22Rv1 (cell line): ENCODE results near the gene TAB2.

Experiments used
- H3K27ac ChIP-seq: fragments of 450-650 bp; 2 replicates; pipeline ENCODE4 v1.5.1; 2017
- CTCF ChIP-seq: fragments of 450-650 bp; IDR thresholded peaks from 2 replicates; pipeline ENCODE4 v1.5.1; 2017; ENCODE audit warnings: mild to moderate bottlenecking
- ZFX ChIP-seq: fragments of 450-650 bp; IDR thresholded peaks from 2 replicates; pipeline ENCODE4 v1.6.1; 2017; ENCODE audit warnings: antibody characterized with exemption, borderline replicate concordance

TAB2 gene

GRCh38 chr6:149289966-149290365, 27.5 kb upstream of the TAB2 start:
- H3K27ac ChIP-seq = no peak overlapping the region

GRCh38 chr6:149293244-149293643, 24.3 kb upstream of the TAB2 start:
- TF ChIP-seq CTCF (no peak), ZFX (no peak)
- H3K27ac ChIP-seq = no peak overlapping the region

More at GRCh38 chr6:149289966-149290365, 27.5 kb upstream of the TAB2 start:
- no peak for TF ChIP-seq CTCF
- TF ChIP-seq ZFX = no peak

- TF ChIP-seq ZFX (no peak), CTCF (no peak)
- H3K27ac ChIP-seq = no peak overlapping the region
Observed at GRCh38 chr6:149300563-149300962, 16.9 kb upstream of the TAB2 start.

GRCh38 chr6:149302723-149303122, 14.8 kb upstream of the TAB2 start:
- H3K27ac ChIP-seq = no peak overlapping the region

GRCh38 chr6:149303468-149303867, 14.0 kb upstream of the TAB2 start:
- TF ChIP-seq ZFX = no peak
- no peak for TF ChIP-seq CTCF
- no peak overlapping the region for H3K27ac ChIP-seq

More at GRCh38 chr6:149302723-149303122, 14.8 kb upstream of the TAB2 start:
- TF ChIP-seq ZFX (no peak), CTCF (no peak)

GRCh38 chr6:149305372-149305771, 12.1 kb upstream of the TAB2 start:
- TF ChIP-seq ZFX = no peak
- TF ChIP-seq CTCF = no peak
- H3K27ac ChIP-seq = no peak overlapping the region

- H3K27ac ChIP-seq = no peak overlapping the region
- TF ChIP-seq ZFX (no peak), CTCF (no peak)
Observed at GRCh38 chr6:149306967-149307366, 10.5 kb upstream of the TAB2 start.
